ENCODE measurements around the gene HRAS.

DNA sequence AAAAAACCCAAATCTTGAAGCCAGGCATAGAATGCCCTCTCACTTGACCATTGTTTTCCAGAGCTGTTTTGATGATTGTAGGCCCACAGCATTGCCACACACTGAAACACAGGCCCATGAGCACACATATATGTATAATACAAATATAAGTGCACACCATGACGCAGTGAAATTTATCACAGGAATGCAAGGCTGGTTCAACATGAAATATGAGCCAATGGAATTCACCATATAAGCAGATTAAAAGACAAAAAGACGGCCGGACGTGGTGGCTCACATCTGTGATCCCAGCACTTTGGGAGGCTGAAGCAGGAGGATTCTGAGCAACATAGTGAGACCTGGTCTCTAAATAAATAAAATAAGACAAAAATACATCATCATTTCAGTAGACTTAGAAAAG, 19.0 kb downstream of the HRAS start:
- TF ChIP-seq ZNF274 (IDR thresholded peaks at IDR 0.05; ENCODE audit: low read depth, low read length) (no peak), YY1 (IDR thresholded peaks at IDR 0.05; ENCODE audit: insufficient read depth, insufficient read length) (no peak), SUZ12 (IDR thresholded peaks at IDR 0.05; ENCODE audit: extremely low read depth, insufficient read depth, insufficient read length) (no peak)
